Measurements from ENCODE around the gene PGM2L1.

DNA sequence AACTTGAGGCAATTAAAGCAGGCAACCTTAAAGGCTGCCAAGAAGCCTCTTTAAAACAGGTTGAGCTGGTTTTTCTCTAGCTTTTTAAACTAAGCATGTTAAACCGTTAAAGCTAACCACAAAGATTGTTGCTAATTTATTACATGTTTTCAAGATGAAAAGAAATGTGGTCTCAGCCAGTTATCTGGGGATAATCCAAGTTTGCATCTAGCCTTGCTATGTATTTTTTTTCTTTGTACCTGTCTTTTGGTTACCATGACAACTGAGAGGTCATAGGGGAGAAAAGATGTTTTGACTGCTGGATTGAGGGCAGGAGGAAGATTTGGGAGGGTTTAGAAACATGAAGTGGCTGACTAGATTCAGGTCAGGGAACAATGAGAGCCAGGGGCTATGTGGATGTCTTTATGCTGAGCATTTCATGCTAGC, 19.2 kb upstream of the PGM2L1 start:
- TF ChIP-seq, protein P1, sequence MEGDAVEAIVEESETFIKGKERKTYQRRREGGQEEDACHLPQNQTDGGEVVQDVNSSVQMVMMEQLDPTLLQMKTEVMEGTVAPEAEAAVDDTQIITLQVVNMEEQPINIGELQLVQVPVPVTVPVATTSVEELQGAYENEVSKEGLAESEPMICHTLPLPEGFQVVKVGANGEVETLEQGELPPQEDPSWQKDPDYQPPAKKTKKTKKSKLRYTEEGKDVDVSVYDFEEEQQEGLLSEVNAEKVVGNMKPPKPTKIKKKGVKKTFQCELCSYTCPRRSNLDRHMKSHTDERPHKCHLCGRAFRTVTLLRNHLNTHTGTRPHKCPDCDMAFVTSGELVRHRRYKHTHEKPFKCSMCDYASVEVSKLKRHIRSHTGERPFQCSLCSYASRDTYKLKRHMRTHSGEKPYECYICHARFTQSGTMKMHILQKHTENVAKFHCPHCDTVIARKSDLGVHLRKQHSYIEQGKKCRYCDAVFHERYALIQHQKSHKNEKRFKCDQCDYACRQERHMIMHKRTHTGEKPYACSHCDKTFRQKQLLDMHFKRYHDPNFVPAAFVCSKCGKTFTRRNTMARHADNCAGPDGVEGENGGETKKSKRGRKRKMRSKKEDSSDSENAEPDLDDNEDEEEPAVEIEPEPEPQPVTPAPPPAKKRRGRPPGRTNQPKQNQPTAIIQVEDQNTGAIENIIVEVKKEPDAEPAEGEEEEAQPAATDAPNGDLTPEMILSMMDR (IDR thresholded peaks at IDR 0.05): no peak
- no peak for TF ChIP-seq EZH2 (IDR thresholded peaks at IDR 0.05)
- TF ChIP-seq EZH2phosphoT487 (IDR thresholded peaks at IDR 0.05): no peak

All from neural progenitor cell (in vitro differentiated cells).